T follicular helper cell (primary cell): ENCODE results near the gene MAPK8IP3.

ENCODE experiments used
- DNase-seq: peaks from one replicate; pipeline ENCODE4 v3.0.0-alpha.2; 2020; ENCODE audit warnings: low read depth
- total RNA-seq, 2 experiments: gene quantifications; one replicate each; lab custom pipeline; 2026; lab: John Stamatoyannopoulos, UW

MAPK8IP3 gene, protein sequence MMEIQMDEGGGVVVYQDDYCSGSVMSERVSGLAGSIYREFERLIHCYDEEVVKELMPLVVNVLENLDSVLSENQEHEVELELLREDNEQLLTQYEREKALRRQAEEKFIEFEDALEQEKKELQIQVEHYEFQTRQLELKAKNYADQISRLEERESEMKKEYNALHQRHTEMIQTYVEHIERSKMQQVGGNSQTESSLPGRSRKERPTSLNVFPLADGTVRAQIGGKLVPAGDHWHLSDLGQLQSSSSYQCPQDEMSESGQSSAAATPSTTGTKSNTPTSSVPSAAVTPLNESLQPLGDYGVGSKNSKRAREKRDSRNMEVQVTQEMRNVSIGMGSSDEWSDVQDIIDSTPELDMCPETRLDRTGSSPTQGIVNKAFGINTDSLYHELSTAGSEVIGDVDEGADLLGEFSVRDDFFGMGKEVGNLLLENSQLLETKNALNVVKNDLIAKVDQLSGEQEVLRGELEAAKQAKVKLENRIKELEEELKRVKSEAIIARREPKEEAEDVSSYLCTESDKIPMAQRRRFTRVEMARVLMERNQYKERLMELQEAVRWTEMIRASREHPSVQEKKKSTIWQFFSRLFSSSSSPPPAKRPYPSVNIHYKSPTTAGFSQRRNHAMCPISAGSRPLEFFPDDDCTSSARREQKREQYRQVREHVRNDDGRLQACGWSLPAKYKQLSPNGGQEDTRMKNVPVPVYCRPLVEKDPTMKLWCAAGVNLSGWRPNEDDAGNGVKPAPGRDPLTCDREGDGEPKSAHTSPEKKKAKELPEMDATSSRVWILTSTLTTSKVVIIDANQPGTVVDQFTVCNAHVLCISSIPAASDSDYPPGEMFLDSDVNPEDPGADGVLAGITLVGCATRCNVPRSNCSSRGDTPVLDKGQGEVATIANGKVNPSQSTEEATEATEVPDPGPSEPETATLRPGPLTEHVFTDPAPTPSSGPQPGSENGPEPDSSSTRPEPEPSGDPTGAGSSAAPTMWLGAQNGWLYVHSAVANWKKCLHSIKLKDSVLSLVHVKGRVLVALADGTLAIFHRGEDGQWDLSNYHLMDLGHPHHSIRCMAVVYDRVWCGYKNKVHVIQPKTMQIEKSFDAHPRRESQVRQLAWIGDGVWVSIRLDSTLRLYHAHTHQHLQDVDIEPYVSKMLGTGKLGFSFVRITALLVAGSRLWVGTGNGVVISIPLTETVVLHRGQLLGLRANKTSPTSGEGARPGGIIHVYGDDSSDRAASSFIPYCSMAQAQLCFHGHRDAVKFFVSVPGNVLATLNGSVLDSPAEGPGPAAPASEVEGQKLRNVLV (N-terminal part only)
- total RNA-seq, result 80.4 to 277 reads per million in 2 experiments

DNA sequence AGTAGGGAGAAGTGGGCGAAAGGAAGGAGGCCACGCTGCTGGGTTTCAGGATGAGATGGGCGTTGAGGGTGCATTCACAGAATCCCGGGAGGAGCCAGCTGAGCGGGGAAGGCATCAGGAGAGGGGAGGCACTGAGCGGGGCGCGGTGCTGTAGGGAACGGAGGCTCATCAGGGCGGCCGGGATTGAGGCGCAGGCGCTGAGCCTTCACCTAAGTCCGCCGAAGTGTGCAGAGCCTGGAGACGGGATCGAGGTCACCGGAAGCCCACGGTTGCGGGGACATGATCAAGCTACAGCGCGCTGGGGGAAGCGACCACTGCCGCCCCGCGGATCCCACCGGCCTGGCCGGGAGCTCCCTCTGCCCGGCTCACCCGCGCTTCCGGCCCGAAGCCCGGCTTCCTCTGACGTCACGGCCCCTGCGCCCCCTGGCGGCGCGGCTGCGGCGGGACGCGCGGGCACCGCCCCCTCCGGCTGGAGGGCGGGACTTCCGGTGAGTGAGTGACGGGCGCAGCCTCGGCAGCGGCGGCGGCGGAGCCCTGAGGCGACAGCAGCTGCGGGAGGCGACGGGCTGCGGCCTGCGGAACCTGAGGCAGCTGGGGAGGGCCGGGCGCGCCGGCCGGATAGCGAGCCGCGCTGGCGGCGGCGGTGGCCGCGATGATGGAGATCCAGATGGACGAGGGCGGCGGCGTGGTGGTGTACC is at the start of gene MAPK8IP3:
MAPK8IP3 (plus strand) TSS at position 508 of the 698 bp plus-strand sequence; CDS start at position 653, 145 bp downstream.
- peak; percentile 89 for DNase-seq

DNA sequence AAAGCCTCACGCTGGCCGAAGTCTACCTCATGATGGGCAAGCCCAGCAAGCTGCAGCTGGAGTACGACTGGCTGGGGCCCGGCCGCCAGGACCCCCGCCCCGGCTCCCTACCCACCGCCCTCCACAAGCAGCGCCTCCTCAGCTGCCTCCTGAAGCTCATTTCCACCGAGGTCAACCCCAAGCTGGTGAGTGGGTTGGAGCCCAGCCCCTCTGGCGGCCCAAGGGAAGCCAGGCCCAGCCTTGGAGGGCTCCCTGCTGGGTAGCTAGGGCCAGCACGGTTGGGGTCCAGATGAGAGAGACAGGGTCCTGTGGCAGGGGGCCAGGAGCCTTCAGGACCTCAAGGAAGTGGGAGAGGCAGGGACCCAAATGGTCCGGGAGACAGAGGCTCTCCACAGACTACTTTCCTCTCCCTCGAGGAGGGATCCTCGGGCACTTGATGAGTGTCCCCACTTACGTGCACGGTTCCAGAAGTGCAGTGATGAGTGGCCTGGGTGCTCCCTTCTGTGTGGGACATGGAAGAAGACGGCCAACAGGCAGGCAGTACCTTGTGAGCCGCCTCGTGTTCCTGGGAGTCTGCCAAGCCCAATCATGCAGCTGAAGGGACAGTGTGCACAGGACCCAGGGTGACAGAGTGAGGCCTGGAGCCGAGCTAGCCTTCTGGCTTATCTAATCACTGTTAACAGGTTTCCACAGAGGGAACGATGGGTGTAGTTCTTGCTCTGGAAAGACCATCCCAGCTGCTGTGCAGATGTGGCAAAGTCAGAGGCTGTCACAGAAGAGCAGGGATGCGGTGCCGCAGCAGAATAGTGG is 49.0 kb upstream of the MAPK8IP3 start:
- no peak for DNase-seq

DNA sequence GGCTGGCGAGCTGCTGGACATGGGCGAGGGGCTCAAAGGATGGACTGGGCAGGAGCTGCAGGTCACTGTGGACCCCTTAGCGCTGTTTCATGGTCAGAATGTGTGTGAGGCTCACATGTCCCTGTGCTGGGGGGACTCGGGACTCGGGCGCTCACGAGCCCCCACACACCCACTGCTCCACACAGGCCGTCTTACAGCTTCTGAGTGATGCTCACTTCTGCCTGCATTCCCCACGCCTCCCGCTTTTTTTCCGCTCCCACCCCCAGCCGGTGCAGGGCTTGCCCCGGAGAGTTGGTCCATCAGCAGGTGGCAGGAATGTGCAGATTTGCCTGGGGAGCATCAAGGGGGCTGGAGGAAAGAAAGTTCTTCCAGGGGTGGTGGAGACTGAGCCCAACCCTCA is 48.2 kb upstream of the MAPK8IP3 start:
- DNase-seq, result no peak

DNA sequence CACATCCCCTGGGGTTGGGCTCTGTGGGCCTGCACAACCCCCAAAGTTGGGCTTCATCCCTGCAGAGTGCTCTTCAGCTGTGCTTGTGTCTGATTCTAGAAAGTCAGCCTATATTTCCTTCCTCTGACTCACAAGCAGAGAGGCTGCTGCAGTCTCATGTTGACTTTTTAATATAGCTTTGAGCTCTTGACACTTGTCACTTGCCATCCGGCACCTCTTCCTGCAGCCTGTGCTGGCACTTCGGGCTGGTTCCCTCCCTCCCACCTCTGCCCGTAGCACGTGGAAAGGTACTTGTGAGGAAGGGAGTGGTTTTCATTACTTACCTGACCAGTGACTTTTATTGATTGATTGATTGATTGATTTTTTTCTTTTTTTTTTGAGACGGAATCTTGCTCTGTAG is 47.0 kb upstream of the MAPK8IP3 start:
- no peak for DNase-seq

DNA sequence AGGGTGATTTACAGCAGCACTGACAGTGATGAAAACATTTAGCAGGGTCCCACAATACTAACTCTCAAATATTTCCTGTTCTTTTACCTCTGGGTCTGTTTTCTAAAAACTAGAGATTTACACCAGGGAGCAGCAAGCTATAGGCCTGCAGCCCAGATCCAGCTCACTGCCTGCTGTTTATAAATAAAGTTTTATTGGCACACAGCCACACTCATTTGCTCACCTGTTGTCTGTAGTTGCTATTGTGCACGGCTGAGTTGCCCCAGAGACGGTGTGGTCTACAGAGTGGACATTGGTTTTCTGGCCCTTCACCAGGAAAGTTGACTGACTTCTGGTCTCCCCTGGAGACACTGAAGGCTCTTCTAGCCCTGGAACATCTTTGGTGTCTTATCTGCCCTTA is 44.2 kb upstream of the MAPK8IP3 start:
- no peak for DNase-seq

DNA sequence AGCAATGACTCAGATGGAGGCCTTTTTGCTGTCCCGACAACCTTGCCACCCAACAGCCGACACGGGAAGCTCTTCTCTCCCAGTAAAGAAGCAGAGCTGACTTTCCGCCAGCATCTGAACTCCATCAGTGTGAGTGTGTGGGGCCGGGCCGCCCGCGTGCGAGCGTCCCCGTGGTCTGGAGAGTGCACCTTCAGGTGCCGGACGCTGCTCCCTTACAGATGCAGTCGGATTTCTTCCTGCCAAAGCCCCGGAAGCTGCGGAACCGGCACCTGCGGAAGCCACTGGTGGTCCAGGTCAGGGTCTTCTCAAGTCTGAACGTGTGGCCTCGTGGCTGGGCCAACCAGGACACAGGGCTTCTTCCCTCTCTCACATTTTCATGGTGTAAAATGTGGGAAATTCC is 43.5 kb upstream of the MAPK8IP3 start:
- DNase-seq, result no peak

DNA sequence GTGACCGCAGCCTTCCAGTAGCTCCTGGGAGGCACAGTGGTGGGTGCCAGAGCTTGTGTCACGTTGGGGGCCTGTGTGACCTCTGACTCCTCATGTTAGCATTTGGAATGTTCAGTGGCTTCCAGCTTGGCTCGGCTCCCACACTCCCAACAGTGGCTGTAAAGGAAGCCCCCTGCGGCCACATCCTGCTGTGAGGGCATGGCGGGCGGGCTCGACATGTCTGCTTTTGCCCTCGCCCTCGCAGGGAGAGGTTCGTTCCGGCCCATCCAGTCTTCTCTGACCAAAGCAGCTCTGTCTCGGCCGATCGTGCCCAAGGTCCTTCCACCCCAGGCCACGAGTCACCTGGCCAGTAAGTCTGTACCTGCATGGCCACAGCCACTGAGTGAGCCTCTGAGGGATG is 40.2 kb upstream of the MAPK8IP3 start:
- DNase-seq, result no peak

DNA sequence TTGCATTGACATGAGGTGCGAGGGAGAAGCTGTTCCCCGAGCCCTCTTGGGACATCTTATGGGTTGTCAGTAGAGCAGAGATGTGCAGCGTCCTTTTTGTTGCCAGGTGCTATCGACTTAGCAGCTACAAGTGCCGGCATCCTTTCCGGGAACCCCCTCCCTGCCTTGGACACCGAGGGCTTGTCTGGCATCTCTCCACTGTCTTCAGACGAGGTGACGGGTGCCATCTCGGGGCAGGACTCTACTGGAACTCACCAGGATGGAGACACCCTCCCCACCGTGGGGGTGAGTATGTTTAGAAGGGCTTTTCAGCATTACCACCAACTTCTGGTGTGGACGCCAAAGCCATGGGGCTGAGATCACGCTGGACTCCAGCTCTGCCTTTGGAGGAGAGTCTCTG is 39.7 kb upstream of the MAPK8IP3 start:
- DNase-seq, result no peak

DNA sequence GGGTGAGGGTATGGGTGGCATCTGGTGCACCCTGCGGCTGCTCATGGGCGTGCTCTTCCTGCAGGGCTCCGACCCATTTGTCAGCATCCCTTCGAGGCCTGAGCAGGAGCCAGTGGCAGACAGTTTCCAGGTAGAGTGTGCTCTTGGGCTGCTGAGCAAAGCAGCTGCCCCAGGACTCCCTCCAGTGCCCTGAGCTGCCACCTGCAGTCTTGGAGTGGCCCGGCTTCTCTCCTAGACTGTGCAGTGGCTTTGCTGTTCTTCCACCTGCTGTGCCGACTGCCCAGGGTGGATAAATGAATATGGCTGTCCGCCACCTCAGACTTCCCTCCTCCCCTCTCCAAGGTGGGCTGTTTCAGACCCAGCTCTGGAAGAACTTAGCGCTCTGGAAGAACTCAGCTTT is 38.7 kb upstream of the MAPK8IP3 start:
- no peak for DNase-seq

DNA sequence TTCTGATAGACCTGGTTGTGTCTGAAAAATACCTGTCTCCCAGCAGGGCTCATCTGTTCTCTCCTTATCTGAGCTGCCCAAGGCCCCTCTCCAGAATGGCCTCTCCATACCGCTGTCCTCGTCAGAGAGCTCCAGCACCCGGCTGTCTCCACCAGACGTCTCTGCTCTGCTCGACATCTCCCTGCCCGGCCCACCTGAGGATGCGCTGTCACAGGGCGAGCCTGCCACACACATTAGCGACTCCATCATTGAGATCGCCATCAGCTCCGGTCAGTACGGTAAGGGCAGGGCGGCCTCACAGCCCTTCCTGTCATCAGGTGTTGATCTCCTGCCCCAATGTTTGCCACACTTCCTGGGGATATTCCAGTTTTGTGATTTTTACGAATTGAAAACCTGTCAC is 38.1 kb upstream of the MAPK8IP3 start:
- no peak for DNase-seq

DNA sequence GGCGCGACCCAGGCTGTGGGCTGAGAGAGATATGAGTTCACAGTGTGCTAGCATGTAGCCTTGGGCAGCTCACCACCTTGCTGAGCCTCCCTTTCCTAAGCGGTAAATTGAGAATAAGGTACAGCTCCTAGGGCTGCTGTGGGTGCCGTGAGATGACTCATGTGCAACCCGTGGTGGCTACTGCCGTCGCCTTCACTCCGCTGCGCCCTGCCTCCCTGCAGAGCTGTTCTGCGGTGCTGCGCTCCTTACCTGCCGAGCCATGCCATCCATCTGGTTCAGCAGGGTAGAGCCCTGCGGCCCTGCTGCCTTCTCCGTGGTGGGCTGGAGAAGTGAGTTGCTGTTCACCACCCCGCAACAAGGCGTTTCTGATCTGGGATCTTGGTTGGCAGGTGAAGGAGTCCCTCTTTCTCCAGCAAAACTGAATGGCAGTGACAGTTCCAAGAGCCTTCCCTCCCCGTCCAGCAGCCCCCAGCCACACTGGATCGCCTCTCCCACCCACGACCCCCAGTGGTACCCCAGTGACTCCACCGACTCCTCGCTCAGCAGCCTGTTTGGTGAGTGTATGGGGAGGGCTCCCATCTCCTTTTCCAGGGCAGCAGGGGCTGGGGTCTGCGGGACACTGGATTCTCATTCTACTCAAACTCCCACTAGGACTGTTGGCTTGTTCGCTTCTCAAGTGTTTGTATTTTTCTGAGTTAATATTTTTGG is 37.2 kb upstream of the MAPK8IP3 start:
- DNase-seq, result no peak

DNA sequence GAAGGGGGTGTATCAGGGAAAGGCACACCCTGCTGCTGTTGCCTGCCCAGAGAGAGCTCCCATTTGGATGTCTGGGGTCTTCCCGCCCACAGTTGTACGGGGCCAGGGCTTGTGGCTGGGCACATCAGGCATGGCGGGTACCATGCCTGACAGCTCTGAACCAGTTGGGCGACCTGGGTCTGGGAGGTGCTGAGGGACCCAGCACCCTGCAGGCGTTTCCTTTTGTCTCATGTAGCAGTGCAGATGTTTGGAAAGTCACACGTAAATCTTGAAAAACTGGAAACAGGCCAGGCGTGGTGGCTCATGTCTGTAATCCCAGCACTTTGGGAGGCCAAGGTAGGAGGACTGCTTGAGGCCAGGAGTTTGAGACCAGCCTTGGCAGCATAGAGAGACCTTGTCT is 36.3 kb upstream of the MAPK8IP3 start:
- DNase-seq, result no peak

DNA sequence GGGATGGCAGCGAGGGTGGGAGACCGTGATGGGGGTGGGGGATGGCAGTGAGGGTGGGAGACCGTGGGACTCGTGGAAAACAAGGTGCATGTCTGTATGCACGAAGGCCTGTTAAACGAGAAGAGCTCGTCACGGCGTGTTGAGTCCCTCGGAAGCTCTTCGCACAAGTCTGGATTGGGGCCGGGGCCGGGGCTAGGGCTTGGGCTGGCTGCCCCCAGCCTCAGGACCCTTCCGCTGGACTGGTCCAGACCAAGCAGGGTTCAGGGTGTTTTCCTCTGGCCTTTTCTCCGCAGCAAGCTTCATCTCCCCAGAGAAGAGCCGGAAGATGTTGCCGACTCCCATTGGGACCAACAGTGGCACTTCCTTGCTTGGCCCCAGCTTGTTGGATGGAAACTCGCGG is 35.6 kb upstream of the MAPK8IP3 start:
- DNase-seq, result no peak

DNA sequence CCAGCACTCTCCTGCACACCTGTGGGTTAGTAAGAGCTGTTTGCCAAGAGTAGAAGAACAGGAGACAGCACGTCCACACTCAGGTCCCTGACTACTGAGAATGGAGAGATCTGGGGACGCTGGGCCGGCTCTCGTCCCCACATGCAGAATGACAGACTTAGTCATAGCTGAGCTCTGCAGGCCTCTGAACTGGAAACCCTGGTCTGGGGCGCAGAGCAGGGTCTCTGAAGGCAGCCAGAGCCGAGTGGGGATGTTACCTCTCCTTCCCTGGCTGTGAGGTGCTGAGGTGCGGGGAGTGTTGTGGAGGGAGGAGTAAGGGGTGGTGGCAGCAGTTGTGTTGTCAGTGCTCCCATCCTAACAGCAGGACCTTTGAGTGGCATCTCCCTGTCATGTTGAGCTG is 35.1 kb upstream of the MAPK8IP3 start:
- no peak for DNase-seq

DNA sequence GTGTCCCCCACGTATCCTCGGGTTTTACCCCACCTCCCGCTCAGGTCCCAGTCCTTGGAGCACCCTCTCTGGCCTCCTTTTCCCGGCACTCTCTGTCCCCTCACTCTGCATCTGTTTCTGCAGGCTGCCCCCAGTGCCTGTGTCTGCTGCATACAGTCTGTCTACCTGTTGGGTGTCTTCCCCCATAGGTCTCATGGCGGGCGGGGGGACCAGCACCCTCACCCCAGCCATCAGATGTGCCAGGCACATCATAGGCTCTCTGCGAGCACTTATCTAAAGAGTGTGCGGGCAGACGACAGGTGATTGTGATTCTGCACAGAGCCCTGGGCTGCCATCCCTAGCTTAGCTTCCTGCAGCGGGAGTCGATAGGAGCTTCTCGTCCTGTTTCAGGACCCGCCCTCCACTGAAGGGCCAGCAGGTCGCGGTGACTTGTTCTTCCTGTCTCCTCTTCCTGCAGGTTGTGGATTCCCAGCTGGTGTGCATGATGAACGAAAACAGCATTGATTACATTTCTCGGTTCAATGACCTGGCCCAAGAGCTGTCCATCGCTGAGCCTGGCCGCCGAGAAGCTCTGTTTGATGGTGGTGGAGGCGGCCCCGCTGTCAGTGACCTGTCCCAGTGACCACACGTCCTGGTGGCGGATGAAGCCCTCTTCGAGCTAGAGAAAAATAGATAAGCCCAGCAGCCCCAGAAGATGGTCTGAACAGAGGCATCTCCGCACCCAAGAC is 32.4 kb upstream of the MAPK8IP3 start:
- no peak for DNase-seq

DNA sequence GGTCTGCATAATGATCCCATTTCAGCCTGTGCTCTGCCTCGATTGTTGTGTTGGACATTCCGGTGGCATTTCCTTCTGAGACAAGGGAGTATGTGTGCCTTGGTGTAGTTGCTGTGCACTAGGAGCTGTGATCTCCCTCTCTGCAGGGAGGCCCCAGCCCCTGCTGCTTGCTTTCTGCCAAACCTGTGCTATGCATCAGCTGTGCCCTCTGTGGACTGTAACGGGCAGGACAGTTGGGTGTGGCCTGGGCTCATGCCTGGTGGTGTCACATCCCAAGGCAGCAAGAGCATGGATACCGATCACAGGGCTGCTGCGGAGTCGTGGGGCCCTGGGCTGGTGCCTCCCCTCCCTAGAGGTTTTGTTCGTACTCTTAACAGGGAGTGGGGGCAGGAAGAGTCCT is 31.7 kb upstream of the MAPK8IP3 start:
- no peak for DNase-seq

DNA sequence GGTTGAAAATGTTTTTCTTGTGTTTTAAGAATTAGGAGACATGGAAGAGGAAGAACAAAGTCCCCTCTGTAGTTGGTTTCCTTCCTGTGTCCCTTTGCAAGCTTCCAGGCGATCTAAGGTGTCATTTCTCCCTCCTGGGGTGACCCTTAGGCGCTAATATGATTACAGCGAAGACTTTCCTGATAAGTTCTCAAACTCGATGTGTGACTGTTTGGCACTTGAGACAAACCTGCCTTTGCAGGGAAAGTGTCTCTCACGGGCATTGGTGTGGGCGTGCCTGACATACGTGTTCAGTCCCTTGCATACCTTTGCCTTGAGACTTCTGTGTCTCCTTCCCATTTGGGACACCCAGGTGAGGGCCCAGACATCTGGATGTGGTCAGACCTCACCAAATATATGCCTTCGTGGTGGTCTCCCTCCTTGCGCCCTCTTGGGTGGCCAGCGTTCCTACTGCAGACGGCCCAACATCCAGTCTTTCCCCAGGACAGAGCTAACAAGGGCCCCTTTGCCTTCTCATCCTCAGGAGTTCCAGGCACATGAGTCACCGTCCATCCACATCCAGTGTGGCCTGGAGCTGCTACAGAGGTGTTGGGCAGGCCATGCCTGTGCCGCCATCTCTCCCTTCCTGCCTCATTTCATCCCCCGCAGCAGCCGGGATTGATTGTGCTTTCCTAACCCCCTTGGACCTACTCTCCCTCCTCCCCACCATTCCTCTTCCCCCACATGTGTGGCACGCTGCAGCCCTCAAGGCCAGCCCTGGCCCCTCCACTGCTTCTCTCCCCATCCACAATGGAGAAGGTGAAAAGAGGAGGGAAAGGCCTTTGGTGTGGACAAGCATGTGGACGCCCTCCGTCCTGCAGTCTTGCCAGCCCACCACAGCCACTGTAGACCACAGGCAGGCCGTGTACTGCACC is 31.0 kb upstream of the MAPK8IP3 start:
- DNase-seq, result no peak

DNA sequence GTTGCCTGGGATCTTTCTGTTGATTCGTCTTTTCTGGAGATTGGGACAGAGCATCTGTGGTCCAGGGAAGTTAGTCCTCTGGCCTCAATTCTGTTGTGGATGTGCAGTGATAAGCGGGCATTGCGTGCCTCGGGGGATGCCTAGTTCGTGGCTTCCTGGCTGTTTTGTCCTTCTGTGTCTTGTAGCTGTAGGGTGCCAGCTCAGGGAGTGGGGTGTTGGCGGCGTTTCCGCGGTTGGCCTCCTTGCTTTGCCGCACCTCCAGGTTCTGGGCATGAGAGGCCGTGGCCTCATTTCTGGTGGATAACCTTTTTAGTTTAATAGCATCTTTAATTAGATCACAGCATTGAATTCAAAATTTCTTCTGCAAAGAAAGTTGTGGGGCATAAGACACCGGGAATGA is 29.3 kb upstream of the MAPK8IP3 start:
- no peak for DNase-seq
